Hematopoietic multipotent progenitor cell (in vitro differentiated cells): ENCODE results near the gene HOXB1. TPM values are rescaled to one million over a fixed set of nuclear protein-coding genes. Genes with fewer than 3 reads are reported as not detected.
"Not testable (repeated sequence)": the region's sequence is repeated elsewhere in the genome, so short reads cannot be mapped to it uniquely, and the experiment has no call there.

Experiments
- DNase-seq, 3 donors: peaks; one replicate each; pipeline ENCODE4 v3.0.0-alpha.2; 2011 to 2015; ENCODE audit warnings: low read depth in 2 of 3, low spot score in 2 of 3
- total RNA-seq: library from RNA; depleted of rRNA; stranded (reverse); fragments of >200 nt; gene quantifications from one replicate; pipeline ENCODE4 v1.2.3, GENCODE V29; 2012

Gene HOXB1
- total RNA-seq, 1 donor: not detected

DNA sequence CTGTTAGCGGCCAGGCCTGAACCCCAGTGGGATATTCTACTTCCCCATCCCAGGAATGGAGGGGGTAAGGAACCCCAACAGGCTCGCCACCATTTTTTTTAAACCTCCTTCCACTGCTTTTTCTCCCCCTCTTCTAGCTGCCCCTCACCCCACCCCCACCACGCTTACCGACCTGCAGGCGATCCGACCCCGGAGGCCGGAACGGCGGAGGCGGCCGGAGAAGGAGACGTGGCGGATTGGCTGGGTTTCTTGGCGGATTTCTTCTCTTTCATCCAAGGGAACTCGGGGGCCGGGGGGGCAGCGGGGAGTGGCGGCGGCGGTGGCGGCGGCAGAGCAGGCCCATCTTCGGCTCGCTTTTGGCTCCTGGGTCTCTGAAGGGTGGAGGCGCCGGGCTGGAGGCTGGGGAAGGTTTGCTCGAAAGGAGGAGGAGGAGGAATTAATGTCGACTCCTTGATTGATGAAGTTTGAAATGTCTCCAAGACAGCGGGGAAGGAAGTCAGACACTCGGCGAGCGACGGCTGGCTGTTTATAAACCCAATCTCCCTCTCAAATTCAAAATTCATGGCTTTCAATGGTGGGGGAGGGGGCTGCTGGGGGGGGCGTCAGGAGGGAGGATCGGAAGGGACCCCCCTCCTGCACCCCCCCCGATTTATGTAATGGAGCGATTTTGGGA lies 13.7 kb upstream of the HOXB1 start:
- DNase-seq: peak in 2 of 3 donors; percentile 57 to 85

- DNase-seq: no peak
Observed at GRCh38 chr17:48543854-48544348, 13.1 kb upstream of the HOXB1 start.

DNA sequence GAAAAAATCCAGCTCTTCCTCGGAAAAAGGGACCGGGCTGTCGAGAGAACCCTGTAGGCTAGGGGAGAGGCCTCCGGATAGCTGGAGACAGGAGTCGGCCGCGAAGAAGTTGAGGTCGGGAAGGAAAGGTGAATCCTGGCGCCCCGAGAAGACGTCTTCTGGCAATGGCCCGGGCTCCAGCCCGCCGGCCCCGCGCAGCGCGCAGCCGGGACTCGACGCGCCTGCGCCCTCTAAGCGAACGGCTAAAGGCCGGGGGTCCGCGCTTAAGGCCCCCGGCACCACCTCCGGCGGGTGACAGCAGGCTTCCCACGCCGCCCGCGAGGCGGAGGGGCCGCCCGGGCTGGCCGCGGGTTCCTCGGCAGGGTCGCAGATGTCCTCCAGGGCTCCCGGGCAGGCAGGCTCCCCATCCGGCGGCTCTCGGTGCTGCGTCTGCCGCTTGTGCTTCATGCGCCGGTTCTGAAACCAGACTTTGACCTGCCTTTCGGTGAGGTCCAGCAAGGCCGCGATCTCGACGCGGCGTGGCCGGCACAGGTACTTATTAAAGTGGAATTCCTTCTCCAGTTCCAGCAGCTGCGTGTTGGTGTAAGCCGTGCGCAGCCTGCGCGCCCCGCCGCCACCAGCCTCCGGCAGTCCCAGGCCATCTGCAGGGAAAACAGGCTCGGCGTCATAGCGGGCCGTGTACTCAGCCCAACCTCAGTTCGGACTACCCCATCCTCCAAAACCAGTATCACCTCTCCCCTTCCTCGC lies 12.5 kb upstream of the HOXB1 start:
- peak; percentile 42 to 49 (median 45) for DNase-seq

DNA sequence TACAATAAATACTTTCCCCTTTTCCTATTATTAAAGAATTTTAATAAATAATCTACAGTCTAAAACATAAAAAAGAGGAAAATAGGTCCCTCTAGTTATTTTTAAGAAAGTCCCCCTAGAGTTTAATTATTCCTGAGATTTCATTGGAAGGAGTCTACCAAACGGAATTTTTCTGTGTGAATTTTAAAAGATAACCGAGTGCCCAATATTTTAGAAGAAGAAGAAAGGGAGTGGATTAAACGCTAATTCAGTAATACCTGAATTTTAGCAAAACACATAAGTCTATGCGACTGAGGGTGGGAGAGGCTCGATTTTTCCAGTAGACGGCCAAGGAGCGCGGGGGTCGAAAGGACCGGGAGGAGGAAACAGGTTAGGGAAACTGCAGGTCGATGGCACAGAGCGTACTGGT lies 11.9 kb upstream of the HOXB1 start:
- no peak for DNase-seq

- no peak for DNase-seq
Observed at GRCh38 chr17:48542114-48542656, 11.4 kb upstream of the HOXB1 start.

DNA sequence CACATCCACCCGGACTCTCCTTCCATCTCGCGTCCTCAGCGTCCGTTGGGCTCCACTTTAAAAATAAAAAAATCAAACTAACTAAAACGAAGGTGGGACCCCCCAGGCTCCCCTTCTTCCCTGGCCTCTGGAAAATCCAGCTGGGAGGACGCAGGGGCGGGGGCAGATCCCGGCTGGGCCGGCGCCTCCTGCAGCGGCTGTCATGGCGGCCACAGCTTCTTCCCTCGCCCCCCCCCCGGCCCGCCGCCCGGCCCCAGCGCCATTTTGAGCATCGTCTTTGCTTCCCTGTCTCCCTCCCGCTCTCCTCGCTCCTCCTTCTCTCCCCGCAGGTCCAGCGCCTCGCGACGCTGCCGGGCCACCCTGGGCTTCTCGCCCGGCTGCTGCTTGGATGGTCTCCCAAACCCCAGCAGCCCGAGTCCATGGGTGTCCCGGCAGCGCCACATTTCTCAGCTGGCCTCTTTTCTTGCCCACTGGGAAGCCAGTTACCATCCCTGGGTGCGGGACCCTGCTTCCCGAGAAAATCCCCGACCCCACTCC lies 10.8 kb upstream of the HOXB1 start:
- DNase-seq: peak; percentile 38 to 50 (median 46)

- peak in 1 of 3 donors; percentile 19 for DNase-seq
Observed at GRCh38 chr17:48541036-48541576, 10.3 kb upstream of the HOXB1 start.

- no peak for DNase-seq
Observed at GRCh38 chr17:48540213-48540612, 9.4 kb upstream of the HOXB1 start.

- DNase-seq: peak in 2 of 3 donors; percentile 39 to 41
Observed at GRCh38 chr17:48539177-48539576, 8.4 kb upstream of the HOXB1 start.

- DNase-seq: no peak
Observed at GRCh38 chr17:48537316-48537715, 6.5 kb upstream of the HOXB1 start.

- not testable (repeated sequence) for DNase-seq
Observed at GRCh38 chr17:48535793-48536559, 5.2 kb upstream of the HOXB1 start.

GRCh38 chr17:48532261-48532660 lies 1.4 kb upstream of the HOXB1 start:
- DNase-seq: no peak

GRCh38 chr17:48530208-48530886 lies 464 bp downstream of the HOXB1 start:
- DNase-seq: no peak

DNA sequence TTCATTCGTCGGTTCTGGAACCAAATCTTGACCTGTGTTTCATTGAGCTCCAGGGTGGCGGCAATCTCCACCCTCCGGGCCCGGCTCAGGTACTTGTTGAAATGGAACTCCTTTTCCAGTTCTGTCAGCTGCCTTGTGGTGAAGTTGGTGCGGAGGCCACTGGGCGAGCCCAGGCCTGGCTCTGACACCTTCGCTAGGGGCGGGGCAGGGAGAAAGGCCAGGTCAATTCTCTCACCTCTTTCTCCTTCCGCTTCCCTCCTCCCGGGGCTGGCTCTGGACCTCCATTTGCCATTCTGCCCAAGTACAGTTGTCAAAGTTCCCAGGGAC lies 1.2 kb downstream of the HOXB1 start:
- DNase-seq: no peak

GRCh38 chr17:48528936-48529682 lies 1.7 kb downstream of the HOXB1 start:
- DNase-seq: no peak

DNA sequence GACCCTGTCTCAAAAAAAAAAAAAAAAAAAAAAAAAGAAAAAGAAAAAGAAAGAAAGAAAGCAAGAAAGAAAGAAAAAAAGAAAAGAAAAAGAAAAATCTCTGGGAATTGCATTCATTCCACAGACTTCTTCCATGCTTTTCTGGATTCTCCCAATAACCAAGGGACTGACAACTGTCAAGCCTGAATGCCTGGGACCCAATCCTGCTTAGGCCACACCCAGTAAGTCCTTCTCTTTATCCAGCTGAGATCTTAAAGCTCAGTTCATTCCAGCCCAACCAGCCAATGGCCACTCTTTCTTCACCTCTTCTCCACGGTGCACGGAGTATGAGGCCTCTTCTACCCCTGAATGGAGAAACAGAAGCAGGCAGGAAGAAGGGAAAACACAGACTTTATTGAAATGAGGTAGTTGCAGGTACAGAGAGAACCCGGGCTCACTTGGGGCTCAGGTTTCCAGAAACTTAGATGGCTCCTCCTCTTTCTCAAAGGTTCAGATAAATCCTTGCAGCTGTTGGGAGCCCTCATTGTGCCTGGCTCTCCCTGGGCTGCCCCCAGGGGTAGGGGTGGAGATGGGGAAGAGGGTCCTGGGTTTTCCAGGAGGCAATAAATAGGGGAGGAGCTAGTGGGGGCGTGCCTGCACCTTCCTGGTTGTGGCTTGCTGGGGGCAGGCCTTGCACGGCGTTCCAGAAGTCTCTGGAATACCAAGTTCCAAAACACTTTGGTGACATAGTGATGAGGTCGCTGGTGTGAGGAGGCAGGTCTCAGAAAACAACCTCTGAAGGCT lies 2.5 kb downstream of the HOXB1 start:
- DNase-seq: no peak

DNA sequence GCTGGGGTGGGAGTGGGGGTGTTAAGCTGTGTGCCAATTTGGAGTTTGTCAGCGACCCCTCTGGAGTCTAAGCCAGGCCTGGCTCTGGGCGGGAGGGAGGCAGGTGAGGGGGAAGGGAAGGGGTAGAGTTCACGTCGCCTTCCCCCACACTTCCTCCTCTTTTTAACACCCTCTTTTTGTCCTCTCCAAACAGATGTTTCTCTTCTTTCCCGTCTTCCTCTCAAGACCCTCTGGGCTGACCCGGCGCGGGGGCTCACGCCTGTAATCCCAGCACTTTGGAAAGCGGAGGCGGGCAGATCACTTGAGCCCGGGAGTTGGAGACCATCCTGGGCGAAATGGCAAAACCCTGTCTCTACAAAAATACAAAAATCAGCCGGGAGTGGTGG lies 3.3 kb downstream of the HOXB1 start:
- DNase-seq: no peak
